ENCODE measurements around the gene METTL6. TPM values are rescaled to one million over a fixed set of nuclear protein-coding genes. Genes with fewer than 3 reads are reported as not detected.

Gene METTL6
- total RNA-seq, 1 experiment from 2014 or later = 25.6 TPM

DNA sequence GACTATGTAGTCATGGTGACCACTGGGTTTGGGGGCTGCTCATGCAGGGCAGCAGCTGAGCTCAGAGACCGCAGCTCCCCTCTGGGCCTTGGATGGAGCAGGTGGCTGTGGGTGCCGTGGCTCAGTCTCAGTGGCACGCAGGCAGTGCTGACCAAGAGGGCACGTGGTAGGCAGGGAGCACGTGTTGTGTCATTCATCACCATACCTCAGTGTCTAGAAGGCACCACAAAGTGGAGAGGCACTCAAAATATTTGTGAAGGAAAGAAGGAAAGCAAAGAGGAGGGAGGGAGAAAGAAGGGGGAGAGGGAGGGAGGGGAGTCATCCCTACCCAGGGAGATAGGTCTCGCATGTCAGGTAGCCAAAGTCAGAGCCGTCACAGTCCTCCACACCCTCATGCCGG, 26.2 kb upstream of the METTL6 start:
- no peaks in the 10 kb centered on the region for H3K27me3 ChIP-seq (ENCODE audit: insufficient read depth, low read length)
- no peaks in the 10 kb centered on the region for H3K9me3 ChIP-seq (ENCODE audit: control insufficient read depth, low read depth, low read length)
- no peak overlapping the region for H3K4me3 Mint-ChIP-seq
- no peak overlapping the region for H3K56ac ChIP-seq (ENCODE audit: insufficient read length, low read depth, low read length)
- no peak overlapping the region for H3K27ac Mint-ChIP-seq
- no peak overlapping the region for H3K4ac ChIP-seq (ENCODE audit: low read depth, low read length)
- no peak overlapping the region for H3K4me2 ChIP-seq (ENCODE audit: insufficient read depth, insufficient read length, low read length)
- H3T11ph ChIP-seq (ENCODE audit: low read length) = no peak overlapping the region
- no peaks in the 10 kb centered on the region; the same call in 1 of the 2 replicates for H3K27me3 Mint-ChIP-seq (ENCODE audit: low read depth)
- no CpG with 5 or more reads among the region's 8 CpGs for WGBS (ENCODE audit: extremely low coverage, insufficient read length, low lambda C conversion rate)
- no peak overlapping the region for H4K91ac ChIP-seq (ENCODE audit: insufficient read length, low read depth, low read length)
- no peak overlapping the region for H2AFZ ChIP-seq (ENCODE audit: low read length)
- no peak overlapping the region for H2AK5ac ChIP-seq (ENCODE audit: insufficient read length, low read length)
- TF ChIP-seq, protein P1, sequence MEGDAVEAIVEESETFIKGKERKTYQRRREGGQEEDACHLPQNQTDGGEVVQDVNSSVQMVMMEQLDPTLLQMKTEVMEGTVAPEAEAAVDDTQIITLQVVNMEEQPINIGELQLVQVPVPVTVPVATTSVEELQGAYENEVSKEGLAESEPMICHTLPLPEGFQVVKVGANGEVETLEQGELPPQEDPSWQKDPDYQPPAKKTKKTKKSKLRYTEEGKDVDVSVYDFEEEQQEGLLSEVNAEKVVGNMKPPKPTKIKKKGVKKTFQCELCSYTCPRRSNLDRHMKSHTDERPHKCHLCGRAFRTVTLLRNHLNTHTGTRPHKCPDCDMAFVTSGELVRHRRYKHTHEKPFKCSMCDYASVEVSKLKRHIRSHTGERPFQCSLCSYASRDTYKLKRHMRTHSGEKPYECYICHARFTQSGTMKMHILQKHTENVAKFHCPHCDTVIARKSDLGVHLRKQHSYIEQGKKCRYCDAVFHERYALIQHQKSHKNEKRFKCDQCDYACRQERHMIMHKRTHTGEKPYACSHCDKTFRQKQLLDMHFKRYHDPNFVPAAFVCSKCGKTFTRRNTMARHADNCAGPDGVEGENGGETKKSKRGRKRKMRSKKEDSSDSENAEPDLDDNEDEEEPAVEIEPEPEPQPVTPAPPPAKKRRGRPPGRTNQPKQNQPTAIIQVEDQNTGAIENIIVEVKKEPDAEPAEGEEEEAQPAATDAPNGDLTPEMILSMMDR (conservative IDR thresholded peaks at IDR 0.05) = no peak
- no peak overlapping the region for H3K18ac ChIP-seq (ENCODE audit: insufficient read length, low read depth, low read length)
- H2BK12ac ChIP-seq (ENCODE audit: insufficient read length, low read depth, low read length) = no peak overlapping the region
- H3K79me1 ChIP-seq (ENCODE audit: insufficient read depth, low read depth, low read length, poor library complexity, severe bottlenecking) = no peaks in the 10 kb centered on the region
- H2BK120ac ChIP-seq (ENCODE audit: low read depth, low read length, poor library complexity, severe bottlenecking) = no peak overlapping the region
- no peak overlapping the region for H3K23ac ChIP-seq (ENCODE audit: insufficient read length, low read depth, low read length)
- no peak overlapping the region for H2BK15ac ChIP-seq (ENCODE audit: low read depth, low read length)
- H4K8ac ChIP-seq (replicated peaks; ENCODE audit: insufficient read length, low read depth, low read length) = no peak overlapping the region
- H3K23me2 ChIP-seq (ENCODE audit: insufficient read length, low read depth, low read length, poor library complexity, severe bottlenecking) = no peaks in the 10 kb centered on the region
- H4K5ac ChIP-seq (ENCODE audit: insufficient read length, low read depth, low read length) = no peak overlapping the region
- H3K79me2 ChIP-seq (ENCODE audit: insufficient read depth, low read length) = no peaks in the 10 kb centered on the region
- no peaks in the 10 kb centered on the region for H3K4me1 ChIP-seq (ENCODE audit: insufficient read depth, low read length)
- H2BK5ac ChIP-seq (ENCODE audit: insufficient read length, low read length) = no peak overlapping the region
- no peaks in the 10 kb centered on the region for H3K9me3 Mint-ChIP-seq
- H3K27ac ChIP-seq (ENCODE audit: insufficient read length, low read depth, low read length) = no peak overlapping the region
- no peak for DNase-seq
- no peaks in the 10 kb centered on the region for H3K36me3 Mint-ChIP-seq (ENCODE audit: insufficient read depth in 1 of 3, low read depth in 3 of 3)
- peaks cover 3% of the 10 kb centered on the region in 2 experiments; a peak in 1 of 4 replicates for H3K4me1 Mint-ChIP-seq
- H2BK20ac ChIP-seq (ENCODE audit: low read depth, low read length, poor library complexity, severe bottlenecking) = no peak overlapping the region
- no peak overlapping the region for H3K9ac ChIP-seq (ENCODE audit: extremely low read depth, insufficient read length, low read length)
- H4K20me1 ChIP-seq (ENCODE audit: control insufficient read depth, insufficient read depth, insufficient read length) = no peaks in the 10 kb centered on the region
- H3K14ac ChIP-seq (ENCODE audit: insufficient read depth, low read length) = no peak overlapping the region; the same call in 1 of the 2 replicates
